HG02943 (cell line): ENCODE measurements around the gene TAB2.
"Not testable (repeated sequence)": the region's sequence is repeated elsewhere in the genome, so short reads cannot be mapped to it uniquely, and the experiment has no call there.

Source experiments
- ATAC-seq: cut with Tn5 transposase; IDR thresholded peaks from one replicate; pipeline ENCODE4 v1.9.1; 2021; ENCODE audit warnings: mild to moderate bottlenecking, low read depth, moderate library complexity; ENCODE audit not compliant: unreplicated experiment

TAB2 gene

DNA sequence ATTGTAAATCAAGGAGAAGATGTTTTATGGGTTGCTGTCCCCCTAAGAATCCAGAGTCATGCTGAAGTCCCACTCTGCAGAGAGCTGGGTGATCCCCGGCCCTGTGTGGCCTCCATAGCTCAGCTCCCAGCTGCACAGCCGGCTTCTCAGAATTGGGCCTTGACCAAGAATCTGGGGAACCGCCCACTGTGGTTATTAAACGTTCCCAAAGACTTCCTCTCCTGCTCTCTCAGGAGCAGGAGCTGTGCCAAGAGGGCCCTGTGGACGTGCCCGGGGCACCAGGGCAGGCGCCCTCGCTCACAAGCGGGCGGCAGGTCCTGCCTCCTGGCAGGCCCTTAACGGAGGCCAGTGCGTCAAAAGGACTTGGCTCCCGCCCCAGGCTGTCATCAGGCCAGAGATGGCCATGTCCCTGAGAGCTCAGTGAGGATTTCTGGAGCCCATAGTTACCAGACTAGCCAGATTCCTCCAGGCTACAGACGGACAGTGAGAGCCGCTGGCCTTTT is 136.9 kb downstream of the TAB2 start:
- ATAC-seq, result no peak

DNA sequence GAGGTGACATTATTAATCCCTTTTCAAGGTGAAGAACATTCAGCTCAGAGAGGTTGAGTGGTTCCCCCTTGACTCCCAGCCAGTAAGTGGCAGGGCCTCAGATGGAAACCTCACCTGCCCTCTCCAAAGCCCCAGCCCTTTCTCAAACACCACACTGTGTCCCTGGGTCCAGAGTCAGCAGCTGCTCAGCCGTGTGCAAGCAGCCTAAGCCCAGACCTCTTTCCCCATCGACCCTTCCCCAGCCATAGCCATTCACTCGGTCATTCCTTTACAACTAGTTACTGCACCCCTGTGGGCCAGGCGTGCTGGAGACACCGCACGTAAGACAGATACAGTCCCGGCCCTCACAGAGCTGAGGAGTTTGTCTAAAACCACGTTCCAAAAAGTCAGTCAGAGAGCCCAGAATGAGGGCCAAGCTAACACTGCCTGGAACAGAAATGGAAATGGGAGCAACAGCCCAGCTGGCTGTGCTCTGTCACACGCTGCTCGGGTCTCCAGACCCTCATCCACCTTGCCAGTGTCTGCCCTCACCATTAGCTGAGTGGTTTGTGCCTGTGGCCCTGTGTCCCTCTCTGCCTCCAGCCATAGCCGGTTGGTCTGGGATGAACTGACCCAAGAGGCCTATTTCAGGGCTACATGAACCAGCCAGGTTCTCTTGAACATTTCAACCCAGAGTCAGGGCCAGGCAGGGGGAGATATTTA is 137.7 kb downstream of the TAB2 start:
- no peak for ATAC-seq

DNA sequence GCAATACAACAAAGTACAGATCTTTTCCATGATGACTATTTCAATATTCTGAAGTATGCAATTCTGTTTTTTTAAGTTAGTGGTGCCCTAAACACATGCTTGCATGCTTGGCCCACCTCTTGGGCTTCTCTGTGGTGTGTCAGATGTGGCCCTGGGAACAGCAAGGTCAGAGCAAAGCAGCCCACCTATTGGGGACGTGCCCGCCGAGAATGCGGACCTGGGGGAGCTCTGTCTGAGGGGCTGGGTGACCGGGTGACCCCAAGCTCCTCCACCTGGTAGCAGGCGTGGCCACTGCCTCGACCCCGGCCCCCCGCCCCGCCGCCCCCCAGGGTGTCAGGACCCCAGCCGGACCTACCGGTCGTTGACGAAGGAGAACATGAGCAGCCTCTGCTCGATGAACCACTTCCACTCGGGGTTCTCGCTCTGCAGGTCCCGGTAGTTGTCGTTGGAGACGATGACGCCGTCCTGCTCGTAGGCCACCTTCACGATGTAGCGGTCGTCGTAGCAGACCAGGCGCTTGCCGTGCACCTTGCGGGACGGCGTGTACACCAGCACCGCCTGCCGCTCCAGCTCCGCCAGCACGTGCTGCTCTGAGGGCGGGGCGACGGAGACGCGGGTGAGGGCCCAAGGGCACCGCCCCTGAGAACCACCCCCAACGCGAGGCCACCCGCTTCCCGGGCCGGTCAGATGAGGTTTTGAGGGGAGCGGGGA is 139.0 kb downstream of the TAB2 start:
- ATAC-seq, result no peak

DNA sequence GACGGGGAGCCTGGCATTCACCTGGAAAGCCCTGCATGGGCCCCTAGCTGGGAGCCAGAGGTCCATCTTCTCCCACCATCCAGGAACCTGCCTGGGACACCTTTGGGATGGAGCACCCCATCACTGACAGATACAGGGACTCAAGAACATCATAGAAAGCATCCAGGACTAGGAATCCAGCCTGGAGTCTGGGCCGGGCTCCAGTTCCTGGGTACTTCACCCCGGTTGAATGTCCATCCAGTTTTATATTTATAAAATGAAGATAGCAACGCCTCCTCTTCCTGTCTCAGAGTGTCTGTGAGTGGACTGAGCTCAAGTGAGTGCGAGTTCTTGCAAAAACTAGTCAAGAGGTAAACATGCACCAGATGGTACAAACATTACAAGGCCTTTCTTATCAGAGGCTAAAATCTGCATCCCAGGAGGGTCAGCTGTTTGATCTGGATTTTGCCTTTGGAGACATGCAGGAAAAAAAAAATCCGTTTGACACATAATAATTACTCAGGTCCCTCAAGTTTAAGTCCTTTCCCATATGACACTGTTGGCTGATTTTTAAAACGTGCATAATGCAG is 139.9 kb downstream of the TAB2 start:
- ATAC-seq, result no peak

DNA sequence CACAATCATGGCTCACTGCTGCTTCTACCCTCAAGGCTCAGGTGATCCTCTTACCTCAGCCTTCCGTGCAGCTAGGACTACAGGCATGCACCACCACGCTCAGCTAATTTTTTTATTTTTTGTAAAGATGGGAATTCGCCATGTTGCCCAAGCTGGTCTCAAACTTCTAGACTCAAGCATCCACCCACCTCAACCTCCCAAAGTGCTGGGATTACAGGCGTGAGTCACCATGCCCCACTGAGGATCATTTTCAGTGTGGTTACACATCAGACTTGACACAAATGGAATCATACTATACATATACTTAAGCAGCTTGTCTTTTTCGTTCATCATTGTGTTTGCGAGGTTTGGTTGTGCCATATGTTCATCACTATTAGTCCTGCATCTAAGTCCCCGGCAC is 140.7 kb downstream of the TAB2 start:
- no peak for ATAC-seq

DNA sequence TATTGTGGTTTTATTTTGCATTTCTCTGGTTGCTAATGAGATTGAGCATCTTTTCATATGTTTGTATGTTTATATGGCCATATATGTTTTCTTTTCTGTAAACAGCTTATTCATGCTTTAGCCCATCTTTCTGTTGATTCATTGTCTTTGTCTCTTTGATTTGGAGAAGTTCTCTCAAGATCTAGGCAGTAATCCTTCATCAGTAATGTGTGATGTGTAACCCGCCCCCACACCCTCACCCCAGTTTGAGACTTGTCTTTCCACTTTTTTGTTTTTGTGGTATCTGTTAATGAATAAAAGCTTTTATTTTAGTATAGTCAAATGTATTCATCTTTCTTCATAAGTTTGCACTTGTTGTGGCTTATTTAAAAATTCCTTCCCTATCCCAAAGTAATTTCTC is 141.3 kb downstream of the TAB2 start:
- no peak for ATAC-seq

DNA sequence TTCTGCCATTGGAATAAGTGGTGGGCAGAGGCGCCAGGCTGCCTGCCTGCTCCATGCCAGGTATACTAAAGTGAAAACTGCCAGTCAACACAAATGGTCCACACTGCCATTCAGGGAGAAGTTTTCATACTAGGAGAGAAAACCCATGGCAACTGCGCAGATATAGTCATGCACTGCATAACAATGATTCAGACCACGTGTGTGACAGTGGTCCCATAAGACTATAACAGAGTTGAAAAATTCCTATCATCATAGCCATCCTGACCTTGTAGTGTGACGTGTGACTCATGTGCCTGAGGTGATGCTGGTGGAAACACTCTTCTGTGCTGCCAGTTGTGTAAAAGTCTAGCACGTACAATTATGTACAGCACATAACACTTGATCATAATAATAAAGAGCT is 142.2 kb downstream of the TAB2 start:
- ATAC-seq, result no peak

DNA sequence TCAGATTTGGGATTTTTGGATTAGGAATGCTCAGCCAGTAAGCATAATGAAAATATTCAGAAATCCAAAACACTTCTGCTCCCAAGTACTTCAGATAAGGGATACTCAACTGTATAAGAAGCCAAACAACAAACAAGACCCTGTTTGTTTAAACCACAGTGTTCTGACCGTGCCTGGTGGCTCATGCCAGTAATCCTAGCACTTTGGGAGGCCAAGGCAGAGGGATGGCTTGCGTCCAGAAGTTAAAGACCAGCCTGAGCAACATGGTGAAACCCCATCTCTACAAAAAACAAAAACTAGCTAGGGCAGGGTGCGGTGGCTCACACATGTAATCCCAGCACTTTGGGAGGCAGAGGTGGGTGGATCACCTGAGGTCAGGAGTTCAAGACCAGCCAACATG is 142.7 kb downstream of the TAB2 start:
- not testable (repeated sequence) for ATAC-seq
